CD14-positive monocyte (primary cell): ENCODE measurements around the gene DPYSL3. TPM values are rescaled to one million over a fixed set of nuclear protein-coding genes. Genes with fewer than 3 reads are reported as not detected.
A peak's percentile ranks its signal among the peaks of the same experiment; 100 is the strongest.

Source experiments
- DNase-seq, 3 donors: peaks; one replicate each; pipeline ENCODE4 v3.0.0-alpha.2; 2011 to 2022
- H2AFZ ChIP-seq: 2 replicates; pipeline ENCODE4 v1.6.0; 2012; ENCODE audit warnings: mild to moderate bottlenecking, low read depth, low read length, inconsistent platforms; ENCODE audit not compliant: insufficient read depth, poor library complexity, severe bottlenecking
- H3K27ac ChIP-seq, 2 donors: 1 replicate in 1 of 2; 2 replicates in 1 of 2; pipeline ENCODE4 v1.5.1; 2012 to 2013; ENCODE audit warnings: low read length in 2 of 2, control low read depth in 1 of 2, inconsistent platforms in 1 of 2, low read depth in 1 of 2, mild to moderate bottlenecking in 1 of 2
- H3K27me3 ChIP-seq, 2 donors: one replicate each; pipeline versions ENCODE4 v1.6.0 to v1.6.1; 2011 to 2013; ENCODE audit warnings: low read length in 2 of 2; ENCODE audit not compliant: control insufficient read depth in 2 of 2, insufficient read depth in 2 of 2
- H3K36me3 ChIP-seq, 2 donors: replicated peaks in 1 of 2; 1 replicate in 1 of 2; 2 replicates in 1 of 2; pipeline versions ENCODE4 v1.5.1 to v1.6.1; 2012 to 2013; ENCODE audit warnings: low read length in 2 of 2, control low read depth in 1 of 2, inconsistent platforms in 1 of 2, mild to moderate bottlenecking in 1 of 2; ENCODE audit not compliant: insufficient read depth in 2 of 2, control insufficient read depth in 1 of 2
- H3K4me1 ChIP-seq, 2 donors: 1 replicate in 1 of 2; 2 replicates in 1 of 2; pipeline versions ENCODE4 v1.5.1 to v1.6.1; 2012 to 2013; ENCODE audit warnings: low read length in 2 of 2, control low read depth in 1 of 2, inconsistent platforms in 1 of 2, mild to moderate bottlenecking in 1 of 2, moderate library complexity in 1 of 2; ENCODE audit not compliant: insufficient read depth in 2 of 2, control insufficient read depth in 1 of 2
- H3K4me2 ChIP-seq: replicated peaks from 2 replicates; pipeline ENCODE3; 2012; ENCODE audit warnings: low read length, moderate library complexity, mild to moderate bottlenecking; ENCODE audit not compliant: poor library complexity, severe bottlenecking; ENCODE audit errors: extremely low read depth
- H3K4me3 ChIP-seq, 3 experiments: fragments of 200-600 bp in 1 of 3; sonication (generic) in 1 of 3; replicated peaks in 1 of 3; 1 replicate in 2 of 3; 2 replicates in 1 of 3; pipeline ENCODE4 v1.5.1; 2011 to 2013; ENCODE audit warnings: low read length in 3 of 3, mild to moderate bottlenecking in 3 of 3, control low read depth in 2 of 3, low read depth in 2 of 3, inconsistent platforms in 1 of 3, moderate library complexity in 1 of 3
- H3K79me2 ChIP-seq: 2 replicates; pipeline ENCODE4 v1.6.0; 2012; ENCODE audit warnings: mild to moderate bottlenecking, control low read depth, inconsistent platforms, low read length, moderate library complexity; ENCODE audit not compliant: insufficient read depth
- H3K9ac ChIP-seq: 2 replicates; pipeline ENCODE4 v1.6.0; 2017; ENCODE audit warnings: low read length, mild to moderate bottlenecking; ENCODE audit not compliant: insufficient read depth, poor library complexity, severe bottlenecking
- H3K9me3 ChIP-seq, 2 donors: replicated peaks in 1 of 2; 1 replicate in 1 of 2; 2 replicates in 1 of 2; pipeline versions ENCODE4 v1.5.1 to v1.6.1; 2012 to 2013; ENCODE audit warnings: low read length in 2 of 2, control low read depth in 1 of 2; ENCODE audit not compliant: control insufficient read depth in 1 of 2, insufficient read depth in 1 of 2
- H4K20me1 ChIP-seq: 2 replicates; pipeline ENCODE4 v1.6.0; 2012; ENCODE audit warnings: mild to moderate bottlenecking, low read length, control low read depth, moderate library complexity; ENCODE audit not compliant: insufficient read depth
- H3K27ac Mint-ChIP-seq, 7 donors: one replicate each; pipeline ENCODE4 v1.8.0; 2020; ENCODE audit warnings: mild to moderate bottlenecking in 7 of 7, mixed read lengths in 7 of 7, moderate library complexity in 6 of 7, inconsistent platforms in 2 of 7
- H3K27me3 Mint-ChIP-seq, 3 donors: one replicate each; pipeline ENCODE4 v1.8.0; 2021 to 2022; ENCODE audit warnings: low read depth in 3 of 3, mild to moderate bottlenecking in 3 of 3, mixed read lengths in 3 of 3, moderate library complexity in 3 of 3, inconsistent platforms in 1 of 3
- H3K36me3 Mint-ChIP-seq, 2 donors: one replicate each; pipeline ENCODE4 v1.8.0; 2020; ENCODE audit warnings: mixed read lengths in 2 of 2, inconsistent platforms in 1 of 2, mild to moderate bottlenecking in 1 of 2
- H3K4me1 Mint-ChIP-seq: one replicate; pipeline ENCODE4 v1.8.0; 2020; ENCODE audit warnings: mild to moderate bottlenecking, mixed read lengths
- H3K4me3 Mint-ChIP-seq, 2 donors: one replicate each; pipeline ENCODE4 v1.8.0; 2020; ENCODE audit warnings: mild to moderate bottlenecking in 2 of 2, mixed read lengths in 2 of 2, moderate library complexity in 1 of 2
- H3K9me3 Mint-ChIP-seq, 7 donors: one replicate each; pipeline ENCODE4 v1.8.0; 2020 to 2022; ENCODE audit warnings: mixed read lengths in 7 of 7, mild to moderate bottlenecking in 6 of 7, moderate library complexity in 6 of 7, inconsistent platforms in 2 of 7
- CTCF ChIP-seq: fragments of 200-600 bp; IDR thresholded peaks from one replicate; pipeline ENCODE4 v1.8.0; 2022; ENCODE audit warnings: antibody characterized with exemption, mild to moderate bottlenecking
- WGBS: methylation state at CpG from one replicate; pipeline ENCODE4 v1.1.5; 2013; ENCODE audit warnings: missing lambda C conversion rate; ENCODE audit not compliant: insufficient coverage; 5-methylcytosine and 5-hydroxymethylcytosine counted together
- intact Hi-C, 2 donors: fragments of 100-400 bp; cut with micrococcal nuclease; formaldehyde crosslinking; loops; one replicate each; pipeline versions ENCODE4 v1.15.0 to v1.15.1; 2023
- polyA plus RNA-seq, 3 donors: library from polyadenylated mRNA; depleted of rRNA in 1 of 3; unstranded in 2 of 3; stranded (reverse) in 1 of 3; fragments of 300-500 nt in 2 of 3; fragments of >200 nt in 1 of 3; fragmentation: Illumina TruSeq in 2 of 3; gene quantifications; 1 replicate in 2 of 3; 2 replicates in 1 of 3; pipeline ENCODE4 v1.2.3, GENCODE V29; 2012 to 2021

The DPYSL3 gene
- polyA plus RNA-seq, 3 donors, result 0.05 TPM; not detected in 2

GRCh38 chr5:147484708-147485020 is 25.2 kb downstream of the DPYSL3 start:
- Histone ChIP-seq H3K9me3 (no peaks in the 10 kb centered on the region), H3K27me3 (no peaks in the 10 kb centered on the region), H3K9ac (no peak overlapping the region), H3K4me1 (peaks cover 38 to 39% of the 10 kb centered on the region in 2 donors), H2AFZ (peak overlapping the region; percentile 26), H3K27ac (no peak overlapping the region), H3K79me2 (no peaks in the 10 kb centered on the region), H3K36me3 (no peaks in the 10 kb centered on the region), H3K4me3 (no peak overlapping the region), H3K4me2 (no peak overlapping the region), H4K20me1 (no peaks in the 10 kb centered on the region)
- intact Hi-C loops, result no loop called here
- DNase-seq, result no peak
- Mint-ChIP-seq H3K9me3 (peaks cover 0 to 2% (median 0%) of the 10 kb centered on the region in 7 donors), H3K4me3 (no peak overlapping the region), H3K4me1 (peaks cover 49% of the 10 kb centered on the region), H3K27me3 (peaks cover 0 to 1% (median 0%) of the 10 kb centered on the region in 3 donors), H3K36me3 (no peaks in the 10 kb centered on the region), H3K27ac (no peak overlapping the region)
- WGBS, result no CpG with 5 or more reads among the region's 3 CpGs
- no peak for TF ChIP-seq CTCF

- Histone ChIP-seq H2AFZ (peak overlapping the region; percentile 14), H3K79me2 (no peaks in the 10 kb centered on the region), H3K36me3 (no peaks in the 10 kb centered on the region), H3K4me1 (peaks cover 43 to 45% of the 10 kb centered on the region in 2 donors), H3K4me2 (no peak overlapping the region), H3K4me3 (no peak overlapping the region), H3K9me3 (no peaks in the 10 kb centered on the region), H3K9ac (no peak overlapping the region), H3K27ac (peak overlapping the region in 1 of 2 donors; percentile 90), H3K27me3 (no peaks in the 10 kb centered on the region), H4K20me1 (no peaks in the 10 kb centered on the region)
- Mint-ChIP-seq H3K27ac (peak overlapping the region in 5 of 7 donors; percentile 9 to 77 (median 61)), H3K27me3 (peaks cover 0 to 1% (median 0%) of the 10 kb centered on the region in 3 donors), H3K4me3 (no peak overlapping the region), H3K9me3 (peaks cover 0 to 2% (median 0%) of the 10 kb centered on the region in 7 donors), H3K36me3 (no peaks in the 10 kb centered on the region), H3K4me1 (peaks cover 55% of the 10 kb centered on the region)
- TF ChIP-seq CTCF, result no peak
- DNase-seq, result peak; percentile 7 to 39 (median 35)
- intact Hi-C loops, result no loop called here
- 13% methylated on average over 2 of the region's 5 CpGs for WGBS
Observed at GRCh38 chr5:147483961-147484707, 25.7 kb downstream of the DPYSL3 start.
